ENCODE results near the gene PLD5.

PLD5 gene

DNA sequence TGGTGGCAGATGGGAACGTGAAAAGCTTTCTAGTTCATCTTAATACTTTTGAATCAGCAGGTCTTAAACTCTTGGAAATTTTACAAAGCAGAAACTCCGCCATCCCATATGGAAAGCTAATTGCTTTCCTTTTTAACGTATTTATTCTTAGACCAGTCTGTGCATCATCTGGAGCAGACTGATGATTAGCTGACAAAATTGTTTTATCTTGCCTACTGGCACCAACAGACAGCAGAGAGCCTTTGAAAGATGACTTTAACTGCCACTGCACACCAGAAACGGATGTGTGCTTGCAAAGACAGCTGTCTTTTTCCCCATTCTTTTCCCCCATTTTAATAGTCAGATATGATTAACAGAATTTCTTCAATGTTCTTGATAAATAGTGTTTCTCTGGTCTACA, 97.0 kb downstream of the PLD5 start:
- H3K4me3 ChIP-seq (ENCODE audit: low read length): no peak overlapping the region
- DNase-seq (ENCODE audit: low read depth): no peak
- TF ChIP-seq, protein P1, sequence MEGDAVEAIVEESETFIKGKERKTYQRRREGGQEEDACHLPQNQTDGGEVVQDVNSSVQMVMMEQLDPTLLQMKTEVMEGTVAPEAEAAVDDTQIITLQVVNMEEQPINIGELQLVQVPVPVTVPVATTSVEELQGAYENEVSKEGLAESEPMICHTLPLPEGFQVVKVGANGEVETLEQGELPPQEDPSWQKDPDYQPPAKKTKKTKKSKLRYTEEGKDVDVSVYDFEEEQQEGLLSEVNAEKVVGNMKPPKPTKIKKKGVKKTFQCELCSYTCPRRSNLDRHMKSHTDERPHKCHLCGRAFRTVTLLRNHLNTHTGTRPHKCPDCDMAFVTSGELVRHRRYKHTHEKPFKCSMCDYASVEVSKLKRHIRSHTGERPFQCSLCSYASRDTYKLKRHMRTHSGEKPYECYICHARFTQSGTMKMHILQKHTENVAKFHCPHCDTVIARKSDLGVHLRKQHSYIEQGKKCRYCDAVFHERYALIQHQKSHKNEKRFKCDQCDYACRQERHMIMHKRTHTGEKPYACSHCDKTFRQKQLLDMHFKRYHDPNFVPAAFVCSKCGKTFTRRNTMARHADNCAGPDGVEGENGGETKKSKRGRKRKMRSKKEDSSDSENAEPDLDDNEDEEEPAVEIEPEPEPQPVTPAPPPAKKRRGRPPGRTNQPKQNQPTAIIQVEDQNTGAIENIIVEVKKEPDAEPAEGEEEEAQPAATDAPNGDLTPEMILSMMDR (conservative IDR thresholded peaks at IDR 0.05; ENCODE audit: low read length): no peak

DNA sequence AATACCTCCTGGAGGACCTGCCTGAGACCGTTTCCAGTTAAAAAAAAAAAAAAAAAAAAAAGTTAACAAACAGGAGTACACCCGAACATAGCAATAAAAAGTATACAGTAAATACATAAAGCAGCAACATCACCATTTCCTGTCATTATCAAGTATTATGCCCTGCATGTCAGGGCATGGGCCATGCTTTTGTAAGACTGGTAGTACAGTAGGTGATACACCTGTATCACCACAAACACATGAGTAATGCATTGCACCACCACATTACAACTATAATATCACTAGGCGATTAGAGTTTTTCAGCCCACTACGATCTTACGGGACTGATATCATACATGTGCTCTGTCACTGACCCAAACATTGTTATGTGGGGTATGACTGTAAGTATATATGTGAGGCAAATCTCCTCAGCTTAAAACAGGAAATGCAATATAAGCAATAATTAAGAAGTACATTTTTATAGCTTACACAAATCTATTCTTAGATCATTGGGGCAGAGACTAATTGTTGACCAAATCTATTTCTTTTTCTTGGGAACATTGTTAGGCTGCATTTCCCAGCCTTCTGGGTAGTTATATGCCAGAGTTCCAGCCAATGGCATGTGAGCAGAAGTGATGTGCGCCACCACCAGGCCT, 98.1 kb downstream of the PLD5 start:
- TF ChIP-seq, protein P1 (conservative IDR thresholded peaks at IDR 0.05; ENCODE audit: low read length): no peak
- H3K4me3 ChIP-seq (ENCODE audit: low read length): no peak overlapping the region
- no peak for DNase-seq (ENCODE audit: low read depth)

DNA sequence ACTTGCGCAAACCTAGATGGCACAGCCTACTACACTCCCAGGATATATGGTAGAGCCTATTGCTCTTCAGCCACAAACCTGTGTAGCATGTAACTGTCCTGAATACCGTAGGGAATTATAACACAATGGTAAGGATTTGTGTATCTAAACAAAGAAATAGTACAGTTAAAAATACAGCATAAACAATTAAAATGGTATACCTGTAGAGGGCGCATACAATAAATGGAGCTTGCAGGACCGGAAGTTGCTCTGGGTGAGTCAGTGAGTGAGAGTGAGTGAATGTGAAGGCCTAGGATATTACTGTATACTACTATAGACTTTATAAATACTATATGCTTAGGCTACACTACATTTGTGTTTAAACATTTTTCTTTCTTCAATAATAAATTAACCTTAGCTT, 99.3 kb downstream of the PLD5 start:
- TF ChIP-seq, protein P1 (conservative IDR thresholded peaks at IDR 0.05; ENCODE audit: low read length): no peak
- no peak for DNase-seq (ENCODE audit: low read depth)
- no peak overlapping the region for H3K4me3 ChIP-seq (ENCODE audit: low read length)

DNA sequence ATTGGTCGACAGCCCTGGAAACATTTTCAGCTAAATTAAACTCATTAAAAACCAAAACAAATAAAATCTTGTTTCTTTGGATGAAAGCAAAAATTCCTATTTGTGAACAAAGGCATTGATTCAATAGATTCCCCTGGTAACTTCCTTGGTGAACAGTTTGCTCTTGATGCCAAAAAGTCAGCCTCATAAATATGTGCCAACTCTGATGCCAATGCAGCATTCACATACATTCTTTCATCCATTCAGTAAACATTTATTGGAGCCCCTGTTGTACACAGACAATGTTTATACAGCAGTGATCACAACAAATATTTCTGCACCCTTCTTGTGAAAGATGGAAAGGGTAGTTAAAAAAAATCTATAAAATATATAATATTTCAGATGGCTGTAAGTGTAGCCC, 107.8 kb downstream of the PLD5 start:
- DNase-seq (ENCODE audit: low read depth): no peak
- TF ChIP-seq, protein P1 (conservative IDR thresholded peaks at IDR 0.05; ENCODE audit: low read length): no peak
- H3K4me3 ChIP-seq (ENCODE audit: low read length): no peak overlapping the region

DNA sequence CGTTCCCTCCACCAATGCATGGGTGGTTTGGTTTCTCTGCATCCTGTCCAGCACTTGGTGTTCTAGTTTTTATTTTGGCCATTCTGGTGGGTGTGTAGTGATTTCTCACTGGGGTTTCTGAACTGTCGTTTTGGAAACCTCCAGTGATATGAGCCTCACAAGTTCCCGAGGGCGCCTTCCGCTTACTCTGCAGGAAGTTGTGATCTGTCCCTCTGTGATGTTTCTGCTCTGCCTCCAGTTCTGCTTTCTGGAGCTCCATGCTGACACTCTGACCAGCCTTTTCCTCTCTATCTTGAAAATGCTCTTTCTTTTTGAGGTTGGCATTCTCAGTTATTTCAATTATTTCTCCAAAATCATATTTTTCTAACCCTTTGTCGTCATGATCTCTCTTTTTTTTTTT, 111.6 kb downstream of the PLD5 start:
- no peak for DNase-seq (ENCODE audit: low read depth)
- TF ChIP-seq, protein P1 (conservative IDR thresholded peaks at IDR 0.05; ENCODE audit: low read length): no peak

DNA sequence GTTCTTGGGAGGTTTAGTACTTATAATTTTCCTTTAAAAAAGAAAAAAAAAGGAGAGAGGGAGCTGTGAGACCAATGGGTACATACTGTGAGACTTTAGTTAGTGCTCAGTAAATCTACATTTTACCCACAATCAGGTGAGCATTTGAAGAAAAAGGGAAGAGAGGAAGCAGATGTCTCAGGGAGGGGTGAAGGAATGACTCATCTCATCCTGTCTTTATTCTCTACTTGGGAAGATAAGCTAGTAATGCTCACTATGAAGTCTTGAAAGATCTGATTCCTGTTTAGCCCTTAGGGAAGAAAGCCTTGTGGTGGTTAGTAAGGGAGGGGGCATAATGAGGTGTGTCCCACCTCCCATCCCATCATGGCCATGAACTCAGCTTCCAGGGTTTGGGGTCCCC, 112.6 kb downstream of the PLD5 start:
- no peak for DNase-seq (ENCODE audit: low read depth)
- TF ChIP-seq, protein P1 (conservative IDR thresholded peaks at IDR 0.05; ENCODE audit: low read length): no peak
- no peak overlapping the region for H3K4me3 ChIP-seq (ENCODE audit: low read length)

More for the DNA sequence above, 111.6 kb downstream of the PLD5 start:
- H3K4me3 ChIP-seq (ENCODE audit: low read length): no peak overlapping the region

DNA sequence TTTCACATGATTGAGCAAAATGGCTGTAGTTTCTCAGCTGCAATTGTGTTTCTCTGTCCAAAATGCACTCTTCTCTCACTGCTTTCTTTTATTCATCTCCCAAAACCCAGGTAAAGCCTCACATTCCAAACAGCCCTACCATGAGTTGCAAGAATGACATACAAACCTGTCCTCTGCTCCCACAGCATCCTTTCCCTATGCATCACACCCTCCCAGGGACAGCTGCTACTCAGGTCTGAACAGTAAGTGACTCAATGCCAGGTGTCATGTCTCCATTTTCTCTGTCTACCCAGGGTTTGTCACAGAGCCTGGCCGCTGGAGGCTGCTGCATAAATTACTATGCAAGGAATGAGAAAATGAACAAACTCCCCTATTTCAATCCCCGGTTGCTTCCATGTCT, 118.5 kb downstream of the PLD5 start:
- no peak for DNase-seq (ENCODE audit: low read depth)
- TF ChIP-seq, protein P1 (conservative IDR thresholded peaks at IDR 0.05; ENCODE audit: low read length): no peak

More for the DNA sequence above, 118.5 kb downstream of the PLD5 start:
- no peak overlapping the region for H3K4me3 ChIP-seq (ENCODE audit: low read length)
